ENCODE measurements around the gene DGAT2. TPM values are rescaled to one million over a fixed set of nuclear protein-coding genes. Genes with fewer than 3 reads are reported as not detected.

Gene DGAT2
- total RNA-seq, 4 donors from 2014 or later: 22.9 to 194 (median 52.8) TPM

GRCh38 chr11:75839851-75840250, 71.3 kb downstream of the DGAT2 start:
- no peaks in the 10 kb centered on the region for H3K36me3 ChIP-seq
- no peak overlapping the region for H3K4me3 ChIP-seq
- DNase-seq (ENCODE audit: low spot score in 2 of 2): no peak
- TF ChIP-seq EP300 (IDR thresholded peaks at IDR 0.05) (no peak), POLR2A (IDR thresholded peaks at IDR 0.05) (no peak), CTCF (IDR thresholded peaks at IDR 0.05) (no peak)
- no peaks in the 10 kb centered on the region for H3K9me3 ChIP-seq
- H3K4me1 ChIP-seq: peaks cover 0 to 28% (median 0%) of the 10 kb centered on the region in 4 donors
- no peak overlapping the region for H3K27ac ChIP-seq
- H3K27me3 ChIP-seq: no peaks in the 10 kb centered on the region

GRCh38 chr11:75840522-75840921, 71.9 kb downstream of the DGAT2 start:
- 35 to 57% methylated on average over 1 of the region's 1 CpG for WGBS, 2 donors
- no peak for DNase-seq (ENCODE audit: low spot score in 2 of 2)
- TF ChIP-seq CTCF (IDR thresholded peaks at IDR 0.05) (no peak), POLR2A (IDR thresholded peaks at IDR 0.05) (no peak), EP300 (IDR thresholded peaks at IDR 0.05) (no peak)

GRCh38 chr11:75841739-75842138, 73.2 kb downstream of the DGAT2 start:
- no peaks in the 10 kb centered on the region for H3K9me3 ChIP-seq
- 90 to 98% methylated on average over 2 of the region's 2 CpGs for WGBS, 2 donors
- peaks cover 0 to 23% (median 0%) of the 10 kb centered on the region in 4 donors for H3K4me1 ChIP-seq
- H3K27me3 ChIP-seq: no peaks in the 10 kb centered on the region
- TF ChIP-seq CTCF (IDR thresholded peaks at IDR 0.05) (no peak), EP300 (IDR thresholded peaks at IDR 0.05) (no peak), POLR2A (IDR thresholded peaks at IDR 0.05) (no peak)
- no peak overlapping the region for H3K4me3 ChIP-seq
- no peak for DNase-seq (ENCODE audit: low spot score in 2 of 2)
- no peak overlapping the region for H3K27ac ChIP-seq
- H3K36me3 ChIP-seq: no peaks in the 10 kb centered on the region

More at GRCh38 chr11:75840522-75840921, 71.9 kb downstream of the DGAT2 start:
- Histone ChIP-seq H3K9me3 (no peaks in the 10 kb centered on the region), H3K4me1 (peaks cover 0 to 28% (median 0%) of the 10 kb centered on the region in 4 donors), H3K27me3 (no peaks in the 10 kb centered on the region), H3K36me3 (no peaks in the 10 kb centered on the region), H3K4me3 (no peak overlapping the region), H3K27ac (no peak overlapping the region)

GRCh38 chr11:75845324-75845723, 76.7 kb downstream of the DGAT2 start:
- H3K36me3 ChIP-seq: no peaks in the 10 kb centered on the region
- DNase-seq (ENCODE audit: low spot score in 2 of 2): no peak
- TF ChIP-seq EP300 (IDR thresholded peaks at IDR 0.05) (no peak), CTCF (IDR thresholded peaks at IDR 0.05) (no peak), POLR2A (IDR thresholded peaks at IDR 0.05) (no peak)
- no peak overlapping the region for H3K27ac ChIP-seq
- no peaks in the 10 kb centered on the region for H3K9me3 ChIP-seq
- no peak overlapping the region for H3K4me3 ChIP-seq
- H3K4me1 ChIP-seq: peaks cover 0 to 18% (median 2%) of the 10 kb centered on the region in 4 donors
- no peaks in the 10 kb centered on the region for H3K27me3 ChIP-seq

GRCh38 chr11:75849894-75850293, 81.3 kb downstream of the DGAT2 start:
- H3K27ac ChIP-seq: peak overlapping the region in 2 of 4 donors; percentile 60 to 73
- no peak overlapping the region for H3K4me3 ChIP-seq
- TF ChIP-seq EP300 (IDR thresholded peaks at IDR 0.05) (no peak), POLR2A (IDR thresholded peaks at IDR 0.05) (no peak), CTCF (IDR thresholded peaks at IDR 0.05) (no peak)

More at GRCh38 chr11:75849894-75850293, 81.3 kb downstream of the DGAT2 start:
- Histone ChIP-seq H3K27me3 (no peaks in the 10 kb centered on the region), H3K36me3 (peaks cover 0 to 23% (median 0%) of the 10 kb centered on the region in 3 donors), H3K4me1 (peaks cover 0 to 19% (median 6%) of the 10 kb centered on the region in 4 donors), H3K9me3 (no peaks in the 10 kb centered on the region)
- DNase-seq (ENCODE audit: low spot score in 2 of 2): no peak
